ENCODE measurements around the gene HMCES.

The HMCES gene

DNA sequence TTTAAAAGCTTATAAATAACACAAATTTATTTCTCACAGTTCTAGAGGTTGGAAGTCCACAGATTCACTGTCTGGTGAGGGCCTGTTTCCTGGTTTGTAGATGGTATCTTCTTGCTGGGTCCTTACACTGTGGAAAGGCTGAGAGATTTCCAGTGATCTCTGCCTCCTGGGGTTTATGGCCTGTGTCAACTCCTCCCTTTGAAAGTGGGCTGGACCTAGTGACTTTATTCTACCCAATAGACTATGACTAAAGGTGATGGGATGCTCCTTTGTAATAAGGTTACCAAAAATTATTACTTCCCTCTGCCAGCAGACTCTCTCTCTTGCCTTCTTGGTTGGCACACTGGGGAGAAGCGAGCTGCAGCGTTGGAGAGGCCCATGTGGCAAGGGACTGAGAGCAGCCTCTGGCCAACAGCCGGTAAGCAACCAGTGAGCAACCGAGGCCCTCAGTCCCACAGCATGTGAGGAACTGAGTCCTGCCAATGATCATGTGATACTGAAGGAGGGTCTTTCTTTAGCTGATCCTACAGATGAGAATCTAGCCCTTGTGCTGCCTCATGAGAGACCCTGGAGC is 43.2 kb upstream of the HMCES start:
- TF ChIP-seq, protein P1, sequence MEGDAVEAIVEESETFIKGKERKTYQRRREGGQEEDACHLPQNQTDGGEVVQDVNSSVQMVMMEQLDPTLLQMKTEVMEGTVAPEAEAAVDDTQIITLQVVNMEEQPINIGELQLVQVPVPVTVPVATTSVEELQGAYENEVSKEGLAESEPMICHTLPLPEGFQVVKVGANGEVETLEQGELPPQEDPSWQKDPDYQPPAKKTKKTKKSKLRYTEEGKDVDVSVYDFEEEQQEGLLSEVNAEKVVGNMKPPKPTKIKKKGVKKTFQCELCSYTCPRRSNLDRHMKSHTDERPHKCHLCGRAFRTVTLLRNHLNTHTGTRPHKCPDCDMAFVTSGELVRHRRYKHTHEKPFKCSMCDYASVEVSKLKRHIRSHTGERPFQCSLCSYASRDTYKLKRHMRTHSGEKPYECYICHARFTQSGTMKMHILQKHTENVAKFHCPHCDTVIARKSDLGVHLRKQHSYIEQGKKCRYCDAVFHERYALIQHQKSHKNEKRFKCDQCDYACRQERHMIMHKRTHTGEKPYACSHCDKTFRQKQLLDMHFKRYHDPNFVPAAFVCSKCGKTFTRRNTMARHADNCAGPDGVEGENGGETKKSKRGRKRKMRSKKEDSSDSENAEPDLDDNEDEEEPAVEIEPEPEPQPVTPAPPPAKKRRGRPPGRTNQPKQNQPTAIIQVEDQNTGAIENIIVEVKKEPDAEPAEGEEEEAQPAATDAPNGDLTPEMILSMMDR (IDR thresholded peaks at IDR 0.05; ENCODE audit: borderline replicate concordance, extremely low read depth, low read length, poor library complexity, severe bottlenecking), result no peak
- no peak for TF ChIP-seq EZH2 (IDR thresholded peaks at IDR 0.05; ENCODE audit: borderline replicate concordance, low read depth, low read length, severe bottlenecking)
- H3K27ac ChIP-seq (ENCODE audit: low read length), result no peak overlapping the region
- H4K20me1 ChIP-seq (ENCODE audit: insufficient read depth, low read length), result no peaks in the 10 kb centered on the region
- no peaks in the 10 kb centered on the region for H3K27me3 ChIP-seq (ENCODE audit: insufficient read depth, low read length, poor library complexity)
- H3K4me3 ChIP-seq (ENCODE audit: low read depth in 1 of 2, low read length in 2 of 2), result no peak overlapping the region
- H3K4me1 ChIP-seq (ENCODE audit: insufficient read depth, low read length), result no peaks in the 10 kb centered on the region
- no peaks in the 10 kb centered on the region for H3K79me2 ChIP-seq (ENCODE audit: insufficient read depth, low read length)
- H2AFZ ChIP-seq (ENCODE audit: low read depth, low read length), result no peak overlapping the region
- H3K9me3 ChIP-seq (ENCODE audit: insufficient read depth, low read length, severe bottlenecking), result no peaks in the 10 kb centered on the region
- ATAC-seq (ENCODE audit: insufficient read depth, low read depth) (no peak), DNase-seq (no peak)
- H3K36me3 ChIP-seq (ENCODE audit: insufficient read depth, low read length), result no peaks in the 10 kb centered on the region
- no peak overlapping the region for H3K4me2 ChIP-seq (ENCODE audit: insufficient read depth, low read length)
- no peak overlapping the region for H3K9ac ChIP-seq (ENCODE audit: low read depth, low read length)

DNA sequence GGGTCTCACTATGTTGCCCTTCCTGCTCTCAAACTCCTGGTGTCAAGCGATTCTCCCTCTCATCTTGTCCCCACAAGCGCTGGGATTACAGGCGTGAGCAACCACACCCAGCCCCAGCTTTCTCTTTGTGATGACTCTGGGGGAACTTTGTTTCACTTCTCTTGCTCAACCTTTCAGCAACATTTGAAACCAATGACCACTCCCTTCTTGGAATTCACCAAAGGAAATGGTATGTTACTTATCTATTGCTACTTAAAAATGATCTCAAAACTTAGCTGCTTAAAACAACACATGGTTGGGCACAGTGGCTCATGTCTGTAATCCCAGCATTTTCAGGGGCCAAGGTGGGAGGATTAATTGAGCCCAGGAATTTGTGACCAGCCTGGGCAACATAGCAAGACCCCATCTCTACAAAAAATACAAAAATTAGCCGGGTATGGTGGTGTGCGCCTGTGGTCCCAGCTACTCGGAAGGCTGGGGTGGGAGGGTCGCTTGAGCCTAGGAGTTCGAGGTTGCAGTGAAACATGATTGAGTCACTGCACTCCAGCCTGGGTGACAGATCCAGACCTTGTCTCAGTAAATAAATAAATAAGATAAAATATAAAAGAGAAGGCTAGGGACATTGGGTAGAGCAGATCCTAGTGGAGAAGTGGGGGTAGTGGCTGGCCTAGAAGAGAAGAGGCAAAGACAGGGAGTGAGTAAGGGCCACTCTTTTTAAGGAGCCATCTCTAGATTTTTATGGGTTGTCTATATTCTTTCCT is 39.5 kb upstream of the HMCES start:
- H3K9ac ChIP-seq (ENCODE audit: low read depth, low read length), result no peak overlapping the region
- DNase-seq (no peak), ATAC-seq (ENCODE audit: insufficient read depth, low read depth) (no peak; the same call in 2 of the 3 replicates)

DNA sequence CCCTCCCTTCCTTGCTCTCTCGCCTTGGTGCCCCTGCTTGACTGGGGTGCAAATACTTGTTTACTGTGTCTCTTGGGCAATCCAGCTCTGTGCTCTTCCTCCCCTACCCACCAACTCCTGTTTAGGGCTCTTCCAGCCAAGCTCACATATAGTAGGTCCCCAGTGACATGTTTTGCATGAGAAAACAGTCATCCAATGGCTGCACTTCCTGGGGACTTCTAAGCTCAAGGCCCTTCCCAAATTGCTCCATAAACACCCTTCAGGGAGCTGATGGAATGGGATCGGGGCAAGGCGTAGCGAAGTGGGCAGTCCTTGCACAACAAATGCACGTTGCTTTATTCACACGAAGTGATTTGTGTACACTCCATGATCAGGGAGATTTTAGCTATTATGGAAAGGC is 38.7 kb upstream of the HMCES start:
- no peak overlapping the region; the same call in 1 of the 2 replicates for H2AFZ ChIP-seq (ENCODE audit: low read depth, low read length)
- no peak overlapping the region for H3K9ac ChIP-seq (ENCODE audit: low read depth, low read length)
- ATAC-seq (ENCODE audit: insufficient read depth, low read depth) (no peak), DNase-seq (no peak)
- H3K27ac ChIP-seq (ENCODE audit: low read length), result no peak overlapping the region
- no peak overlapping the region for H3K4me2 ChIP-seq (ENCODE audit: insufficient read depth, low read length)
- no peaks in the 10 kb centered on the region for H3K4me1 ChIP-seq (ENCODE audit: insufficient read depth, low read length)
- no peaks in the 10 kb centered on the region for H3K27me3 ChIP-seq (ENCODE audit: insufficient read depth, low read length, poor library complexity)
- H3K36me3 ChIP-seq (ENCODE audit: insufficient read depth, low read length), result no peaks in the 10 kb centered on the region
- H4K20me1 ChIP-seq (ENCODE audit: insufficient read depth, low read length), result no peaks in the 10 kb centered on the region
- H3K9me3 ChIP-seq (ENCODE audit: insufficient read depth, low read length, severe bottlenecking), result no peaks in the 10 kb centered on the region
- TF ChIP-seq EZH2 (IDR thresholded peaks at IDR 0.05; ENCODE audit: borderline replicate concordance, low read depth, low read length, severe bottlenecking), result no peak
- TF ChIP-seq, protein P1 (IDR thresholded peaks at IDR 0.05; ENCODE audit: borderline replicate concordance, extremely low read depth, low read length, poor library complexity, severe bottlenecking), result no peak
- no peak overlapping the region for H3K4me3 ChIP-seq (ENCODE audit: low read depth in 1 of 2, low read length in 2 of 2)
- H3K79me2 ChIP-seq (ENCODE audit: insufficient read depth, low read length), result no peaks in the 10 kb centered on the region

More for the DNA sequence above, 39.5 kb upstream of the HMCES start:
- no peaks in the 10 kb centered on the region for H3K79me2 ChIP-seq (ENCODE audit: insufficient read depth, low read length)
- H4K20me1 ChIP-seq (ENCODE audit: insufficient read depth, low read length), result no peaks in the 10 kb centered on the region
- H3K9me3 ChIP-seq (ENCODE audit: insufficient read depth, low read length, severe bottlenecking), result no peaks in the 10 kb centered on the region
- TF ChIP-seq EZH2 (IDR thresholded peaks at IDR 0.05; ENCODE audit: borderline replicate concordance, low read depth, low read length, severe bottlenecking), result no peak
- TF ChIP-seq, protein P1 (IDR thresholded peaks at IDR 0.05; ENCODE audit: borderline replicate concordance, extremely low read depth, low read length, poor library complexity, severe bottlenecking), result no peak
- no peak overlapping the region for H2AFZ ChIP-seq (ENCODE audit: low read depth, low read length)
- no peak overlapping the region for H3K27ac ChIP-seq (ENCODE audit: low read length)
- no peak overlapping the region for H3K4me3 ChIP-seq (ENCODE audit: low read depth in 1 of 2, low read length in 2 of 2)
- no peaks in the 10 kb centered on the region for H3K4me1 ChIP-seq (ENCODE audit: insufficient read depth, low read length)
- H3K27me3 ChIP-seq (ENCODE audit: insufficient read depth, low read length, poor library complexity), result no peaks in the 10 kb centered on the region
- no peak overlapping the region for H3K4me2 ChIP-seq (ENCODE audit: insufficient read depth, low read length)
- H3K36me3 ChIP-seq (ENCODE audit: insufficient read depth, low read length), result no peaks in the 10 kb centered on the region
